ENCODE measurements around the gene CSNK1E.
"Not testable (repeated sequence)": the region's sequence is repeated elsewhere in the genome, so short reads cannot be mapped to it uniquely, and the experiment has no call there.

CSNK1E gene

GRCh38 chr22:38317122-38317994 lies at the start of gene CSNK1E:
Gene CSNK1E, minus strand, starts transcription at chr22:38317433. Its CDS starts 3,276 bp downstream, at chr22:38314157.
- DNase-seq, result peak; percentile 86

GRCh38 chr22:38365829-38366228 lies 48.6 kb upstream of the CSNK1E start:
- not testable (repeated sequence) for DNase-seq

GRCh38 chr22:38365174-38365573 lies 47.9 kb upstream of the CSNK1E start:
- DNase-seq, result not testable (repeated sequence)

- not testable (repeated sequence) for DNase-seq
Measured at GRCh38 chr22:38360560-38360959, 43.3 kb upstream of the CSNK1E start.

- not testable (repeated sequence) for DNase-seq
Measured at GRCh38 chr22:38359817-38360216, 42.6 kb upstream of the CSNK1E start.

- DNase-seq, result not testable (repeated sequence)
Measured at GRCh38 chr22:38357971-38358370, 40.7 kb upstream of the CSNK1E start.

- peak; percentile 37 for DNase-seq
Measured at GRCh38 chr22:38355275-38355674, 38.0 kb upstream of the CSNK1E start.

GRCh38 chr22:38353701-38354100 lies 36.5 kb upstream of the CSNK1E start:
- no peak for DNase-seq

GRCh38 chr22:38353142-38353629 lies 36.0 kb upstream of the CSNK1E start:
- peak; percentile 94 for DNase-seq

GRCh38 chr22:38352436-38352835 lies 35.2 kb upstream of the CSNK1E start:
- DNase-seq, result peak; percentile 50

GRCh38 chr22:38350444-38351359 lies 33.5 kb upstream of the CSNK1E start:
- DNase-seq, result peak; percentile 49

- peak; percentile 33 for DNase-seq
Measured at GRCh38 chr22:38348751-38349496, 31.7 kb upstream of the CSNK1E start.

- peak; percentile 53 for DNase-seq
Measured at GRCh38 chr22:38347944-38348750, 30.9 kb upstream of the CSNK1E start.

- peak; percentile 51 for DNase-seq
Measured at GRCh38 chr22:38347181-38347943, 30.1 kb upstream of the CSNK1E start.

- DNase-seq, result peak; percentile 24
Measured at GRCh38 chr22:38346506-38346905, 29.3 kb upstream of the CSNK1E start.

GRCh38 chr22:38345782-38346181 lies 28.5 kb upstream of the CSNK1E start:
- DNase-seq, result peak; percentile 30

GRCh38 chr22:38339893-38340292 lies 22.7 kb upstream of the CSNK1E start:
- DNase-seq, result not testable (repeated sequence)

- DNase-seq, result no peak
Measured at GRCh38 chr22:38338772-38339379, 21.6 kb upstream of the CSNK1E start.

- DNase-seq, result no peak
Measured at GRCh38 chr22:38336699-38337098, 19.5 kb upstream of the CSNK1E start.

- no peak for DNase-seq
Measured at GRCh38 chr22:38335077-38335476, 17.8 kb upstream of the CSNK1E start.

Data from activated CD8-positive, alpha-beta memory T cell treated with anti-CD3 and anti-CD28 coated beads for 24 hours (primary cell).